Panc1 (cell line): Measurements from ENCODE around the gene POLR3B. TPM values are rescaled to one million over a fixed set of nuclear protein-coding genes. Genes with fewer than 3 reads are reported as not detected.

Experiments
- ATAC-seq: fragments of 200-7000 bp; cut with Tn5 transposase; 2 replicates; pipeline ENCODE4 v1.9.1; 2020; ENCODE audit warnings: mild to moderate bottlenecking, moderate library complexity
- BruUV-seq: library from RNA; stranded (reverse); fragments of 400-500 nt; replicated peaks from 2 replicates; lab custom pipeline; 2021; lab: Mats Ljungman, UMichigan
- CTCF ChIA-PET: fragments of 300-600 bp; sonication (Branson Sonifier 250); formaldehyde crosslinking; loops from one replicate; lab custom pipeline; 2022; ENCODE audit warnings: antibody characterized with exemption; lab: Charles Lee
- POLR2A ChIA-PET: fragments of 300-600 bp; sonication (Branson Sonifier 250); formaldehyde crosslinking; loops from one replicate; lab custom pipeline; 2022; ENCODE audit warnings: antibody characterized with exemption; lab: Charles Lee
- DNase-seq: peaks from one replicate; pipeline ENCODE4 v3.0.0-alpha.2; 2010; ENCODE audit warnings: low read depth, low spot score
- H3K27ac ChIP-seq: 2 replicates; pipeline ENCODE4 v1.5.1; 2011; ENCODE audit warnings: mild to moderate bottlenecking, low read length, inconsistent platforms
- H3K27me3 ChIP-seq: fragments of 200-500 bp; sonication (Bioruptor generic); 2 replicates; pipeline ENCODE4 v1.6.0; 2014; ENCODE audit warnings: low read length, inconsistent platforms; ENCODE audit not compliant: control insufficient read depth, insufficient read depth
- H3K36me3 ChIP-seq: fragments of 200-500 bp; sonication (Bioruptor generic); 2 replicates; pipeline ENCODE4 v1.5.1; 2014; ENCODE audit warnings: inconsistent platforms, mild to moderate bottlenecking, low read length, moderate library complexity; ENCODE audit not compliant: control insufficient read depth, insufficient read depth
- H3K4me1 ChIP-seq: 2 replicates; pipeline ENCODE4 v1.5.1; 2011; ENCODE audit warnings: inconsistent platforms, mild to moderate bottlenecking, low read length, moderate library complexity; ENCODE audit not compliant: control insufficient read depth, insufficient read depth
- H3K4me3 ChIP-seq, 2 experiments: 2 replicates each; pipeline ENCODE4 v1.5.1; 2011 to 2012; ENCODE audit warnings: low read depth in 2 of 2, low read length in 2 of 2, mild to moderate bottlenecking in 2 of 2, inconsistent platforms in 1 of 2, moderate library complexity in 1 of 2
- H3K9me3 ChIP-seq: fragments of 200-500 bp; sonication (Bioruptor generic); 2 replicates; pipeline ENCODE4 v1.5.1; 2014; ENCODE audit warnings: low read depth, mild to moderate bottlenecking, inconsistent platforms, low read length, moderate library complexity; ENCODE audit not compliant: control insufficient read depth, insufficient read depth
- POLR2AphosphoS5 ChIP-seq: IDR thresholded peaks from 2 replicates; pipeline ENCODE4 v1.6.1; 2012; ENCODE audit warnings: mild to moderate bottlenecking, low read depth, low read length, moderate library complexity
- REST ChIP-seq, 2 experiments: IDR thresholded peaks; 2 replicates each; pipeline ENCODE4 v1.6.1; 2011 to 2012; ENCODE audit warnings: low read depth in 2 of 2, control low read depth in 1 of 2, low read length in 1 of 2, mild to moderate bottlenecking in 1 of 2, moderate library complexity in 1 of 2; ENCODE audit not compliant: insufficient read depth in 1 of 2
- SIN3A ChIP-seq: IDR thresholded peaks from 2 replicates; pipeline ENCODE4 v1.6.1; 2012; ENCODE audit warnings: low read depth, mild to moderate bottlenecking, low read length, moderate library complexity, borderline replicate concordance; ENCODE audit not compliant: insufficient read depth
- TCF7L2 ChIP-seq: IDR thresholded peaks from 2 replicates; pipeline ENCODE4 v1.6.1; 2011; ENCODE audit warnings: mild to moderate bottlenecking, low read depth, low read length, inconsistent platforms
- in situ Hi-C: cut with HindIII; loops from 2 replicates; pipeline ENCODE4 v1.10.0; 2016; ENCODE audit warnings: low sequenced_read_pairs, low pct_unique_long_range_greater_than_20kb
- intact Hi-C: fragments of 100-400 bp; cut with micrococcal nuclease; formaldehyde crosslinking; loops from one replicate; pipeline ENCODE4 v1.10.0; 2022; ENCODE audit not compliant: unreplicated experiment
- total RNA-seq: library from RNA; stranded (reverse); gene quantifications from one replicate; pipeline ENCODE4 v1.2.1, GENCODE V29; 2021; ENCODE audit not compliant: unreplicated experiment
- TF ChIP-seq, protein P1 (sequence below): fragments of 450-650 bp; IDR thresholded peaks from 2 replicates; pipeline ENCODE4 v1.5.1; 2017; ENCODE audit warnings: mild to moderate bottlenecking

POLR3B gene
- total RNA-seq, 1 experiment from 2014 or later = 8.2 TPM

GRCh38 chr12:106480251-106480650 lies 122.7 kb downstream of the POLR3B start:
- intact Hi-C loops (no loop called here), in situ Hi-C loops (no loop called here)
- CTCF ChIA-PET = no interaction called here
- Histone ChIP-seq H3K27ac (no peak overlapping the region), H3K27me3 (no peaks in the 10 kb centered on the region), H3K4me3 (no peak overlapping the region), H3K4me1 (no peaks in the 10 kb centered on the region), H3K36me3 (no peaks in the 10 kb centered on the region), H3K9me3 (no peaks in the 10 kb centered on the region)
- TF ChIP-seq, protein P1, sequence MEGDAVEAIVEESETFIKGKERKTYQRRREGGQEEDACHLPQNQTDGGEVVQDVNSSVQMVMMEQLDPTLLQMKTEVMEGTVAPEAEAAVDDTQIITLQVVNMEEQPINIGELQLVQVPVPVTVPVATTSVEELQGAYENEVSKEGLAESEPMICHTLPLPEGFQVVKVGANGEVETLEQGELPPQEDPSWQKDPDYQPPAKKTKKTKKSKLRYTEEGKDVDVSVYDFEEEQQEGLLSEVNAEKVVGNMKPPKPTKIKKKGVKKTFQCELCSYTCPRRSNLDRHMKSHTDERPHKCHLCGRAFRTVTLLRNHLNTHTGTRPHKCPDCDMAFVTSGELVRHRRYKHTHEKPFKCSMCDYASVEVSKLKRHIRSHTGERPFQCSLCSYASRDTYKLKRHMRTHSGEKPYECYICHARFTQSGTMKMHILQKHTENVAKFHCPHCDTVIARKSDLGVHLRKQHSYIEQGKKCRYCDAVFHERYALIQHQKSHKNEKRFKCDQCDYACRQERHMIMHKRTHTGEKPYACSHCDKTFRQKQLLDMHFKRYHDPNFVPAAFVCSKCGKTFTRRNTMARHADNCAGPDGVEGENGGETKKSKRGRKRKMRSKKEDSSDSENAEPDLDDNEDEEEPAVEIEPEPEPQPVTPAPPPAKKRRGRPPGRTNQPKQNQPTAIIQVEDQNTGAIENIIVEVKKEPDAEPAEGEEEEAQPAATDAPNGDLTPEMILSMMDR = no peak
- TF ChIP-seq REST (IDR thresholded peaks at IDR 0.05; ENCODE audit: insufficient read depth in 1 of 2, low read depth in 2 of 2, low read length in 1 of 2) (no peak), SIN3A (no peak), POLR2AphosphoS5 (no peak), TCF7L2 (no peak)
- BruUV-seq = no TSS peak
- no peak for DNase-seq
- no peak for ATAC-seq
- POLR2A ChIA-PET = no interaction called here

DNA sequence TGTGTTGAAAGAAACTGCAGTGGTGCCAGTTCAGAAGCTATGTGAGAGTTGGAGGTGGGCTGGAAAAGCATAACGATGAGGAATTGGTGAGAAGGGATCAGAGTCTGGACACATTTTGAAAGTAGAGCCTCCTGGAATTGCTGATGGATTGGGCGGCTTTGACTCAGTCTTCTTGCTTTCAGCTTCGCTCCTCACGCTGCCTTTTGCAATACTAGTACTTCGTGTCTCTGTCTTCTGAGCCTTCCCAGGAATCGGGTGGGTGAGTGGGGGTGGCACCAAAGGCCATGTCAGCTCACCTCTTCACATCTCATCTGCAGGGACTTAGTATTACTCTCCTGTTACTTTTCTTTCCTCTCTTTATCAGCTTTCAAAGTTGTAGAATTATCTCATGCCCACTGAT lies 123.7 kb downstream of the POLR3B start:
- in situ Hi-C loops = no loop called here
- H3K27ac ChIP-seq = no peak overlapping the region
- intact Hi-C loops = no loop called here
- TF ChIP-seq POLR2AphosphoS5 = no peak
- TF ChIP-seq REST (IDR thresholded peaks at IDR 0.05; ENCODE audit: insufficient read depth in 1 of 2, low read depth in 2 of 2, low read length in 1 of 2) = no peak
- TF ChIP-seq, protein P1 = no peak
- TF ChIP-seq TCF7L2 = no peak
- TF ChIP-seq SIN3A = no peak
- CTCF ChIA-PET = no interaction called here
- no peaks in the 10 kb centered on the region for H3K36me3 ChIP-seq
- H3K4me1 ChIP-seq = no peaks in the 10 kb centered on the region
- H3K9me3 ChIP-seq = no peaks in the 10 kb centered on the region
- no peak overlapping the region for H3K4me3 ChIP-seq
- ATAC-seq = no peak
- no TSS peak for BruUV-seq
- POLR2A ChIA-PET = no interaction called here
- no peak for DNase-seq
- no peaks in the 10 kb centered on the region for H3K27me3 ChIP-seq
